Keratinocyte (primary cell): ENCODE measurements around the gene KRTAP12-3. TPM values are rescaled to one million over a fixed set of nuclear protein-coding genes. Genes with fewer than 3 reads are reported as not detected.
"Not testable (repeated sequence)": the region's sequence is repeated elsewhere in the genome, so short reads cannot be mapped to it uniquely, and the experiment has no call there.

Experiments
- DNase-seq: peaks from one replicate; pipeline ENCODE4 v3.0.0-alpha.2; 2011; ENCODE audit warnings: low read depth, missing footprints, low spot score
- FAIRE-seq: peaks from 2 replicates; lab custom pipeline; 2011; peaks lifted over from hg19 to GRCh38; lab: Jason Lieb, UNC
- H2AFZ ChIP-seq: 2 replicates; pipeline ENCODE4 v1.6.0; 2012; ENCODE audit warnings: low read length, control low read depth, inconsistent platforms; ENCODE audit not compliant: control insufficient read depth
- H3K27ac ChIP-seq: 2 replicates; pipeline ENCODE4 v1.5.1; 2011; ENCODE audit warnings: low read length; ENCODE audit not compliant: control insufficient read depth, insufficient read depth
- H3K27me3 ChIP-seq: 3 replicates; pipeline ENCODE4 v1.6.0; 2011; ENCODE audit warnings: low read length; ENCODE audit not compliant: control insufficient read depth, insufficient read depth; ENCODE audit errors: extremely low read depth
- H3K36me3 ChIP-seq, 2 experiments: 2 replicates in 1 of 2; 3 replicates in 1 of 2; pipeline ENCODE4 v1.5.1; 2011; ENCODE audit warnings: low read length in 2 of 2, mild to moderate bottlenecking in 1 of 2; ENCODE audit not compliant: control insufficient read depth in 2 of 2, insufficient read depth in 2 of 2; ENCODE audit errors: extremely low read depth in 1 of 2
- H3K4me1 ChIP-seq: 3 replicates; pipeline ENCODE4 v1.5.1; 2011; ENCODE audit warnings: low read length; ENCODE audit not compliant: control insufficient read depth, insufficient read depth; ENCODE audit errors: extremely low read depth
- H3K4me2 ChIP-seq: 3 replicates; pipeline ENCODE4 v1.6.0; 2011; ENCODE audit warnings: low read depth, low read length; ENCODE audit not compliant: control insufficient read depth, insufficient read depth; ENCODE audit errors: extremely low read depth
- H3K4me3 ChIP-seq, 3 experiments: fragments of 200-600 bp in 1 of 3; sonication (generic) in 1 of 3; 2 replicates in 2 of 3; 3 replicates in 1 of 3; pipeline ENCODE4 v1.5.1; 2011 to 2016; ENCODE audit warnings: low read length in 3 of 3, mild to moderate bottlenecking in 3 of 3, control low read depth in 2 of 3, inconsistent platforms in 1 of 3, low read depth in 1 of 3, mixed read lengths in 1 of 3, mixed run types in 1 of 3, moderate library complexity in 1 of 3; ENCODE audit not compliant: control insufficient read depth in 2 of 3, insufficient read depth in 2 of 3; ENCODE audit errors: extremely low read depth in 1 of 3
- H3K79me2 ChIP-seq: 2 replicates; pipeline ENCODE4 v1.6.0; 2012; ENCODE audit warnings: low read length; ENCODE audit not compliant: control insufficient read depth, insufficient read depth
- H3K9ac ChIP-seq: 3 replicates; pipeline ENCODE4 v1.6.0; 2011; ENCODE audit warnings: low read length; ENCODE audit not compliant: control insufficient read depth, insufficient read depth; ENCODE audit errors: extremely low read depth
- H3K9me1 ChIP-seq: 3 replicates; pipeline ENCODE4 v1.6.0; 2011; ENCODE audit warnings: low read length; ENCODE audit not compliant: control insufficient read depth, insufficient read depth; ENCODE audit errors: extremely low read depth
- H3K9me3 ChIP-seq: 2 replicates; pipeline ENCODE4 v1.5.1; 2012; ENCODE audit warnings: low read depth, low read length; ENCODE audit not compliant: control insufficient read depth
- H4K20me1 ChIP-seq: 3 replicates; pipeline ENCODE4 v1.6.0; 2011; ENCODE audit warnings: low read length; ENCODE audit not compliant: control insufficient read depth, insufficient read depth; ENCODE audit errors: extremely low read depth
- EZH2 ChIP-seq: IDR thresholded peaks from one replicate; pipeline ENCODE4 v1.6.1; 2012; ENCODE audit warnings: inconsistent platforms, mild to moderate bottlenecking, low read length, moderate library complexity
- dilution Hi-C: fragments of 300-500 bp; cut with MboI; formaldehyde crosslinking; loops from one replicate; pipeline ENCODE4 v1.7.0; 2020; ENCODE audit warnings: low sequenced_read_pairs; ENCODE audit not compliant: extremely low pct_ligation_motif_present
- polyA plus RNA-seq, 5 experiments: library from polyadenylated mRNA; depleted of rRNA in 3 of 5; stranded (reverse) in 3 of 5; stranded (forward) in 1 of 5; unstranded in 1 of 5; fragments of >200 nt; gene quantifications; 1 replicate in 1 of 5; 2 replicates in 3 of 5; 3 replicates in 1 of 5; pipeline versions ENCODE4 v1.2.1 to v1.2.3, GENCODE V29; 2011 to 2012; ENCODE audit warnings: missing spikeins in 2 of 5, low read depth in 1 of 5, low replicate concordance in 1 of 5
- TF ChIP-seq, protein P1 (sequence below), 3 experiments: IDR thresholded peaks in 1 of 3; conservative IDR thresholded peaks in 1 of 3; optimal IDR thresholded peaks in 1 of 3; 2 replicates in 2 of 3; 3 replicates in 1 of 3; pipeline versions ENCODE3 to v1.5.1; 2011; ENCODE audit warnings: low read length in 3 of 3, mild to moderate bottlenecking in 3 of 3, moderate library complexity in 2 of 3, control low read depth in 1 of 3, inconsistent platforms in 1 of 3; ENCODE audit not compliant: insufficient read depth in 2 of 3; ENCODE audit errors: extremely low read depth in 1 of 3

Gene KRTAP12-3
- polyA plus RNA-seq, 1 donor (not counting 4 experiments of a cell fraction or from before 2014, with no cell fraction given): not detected

DNA sequence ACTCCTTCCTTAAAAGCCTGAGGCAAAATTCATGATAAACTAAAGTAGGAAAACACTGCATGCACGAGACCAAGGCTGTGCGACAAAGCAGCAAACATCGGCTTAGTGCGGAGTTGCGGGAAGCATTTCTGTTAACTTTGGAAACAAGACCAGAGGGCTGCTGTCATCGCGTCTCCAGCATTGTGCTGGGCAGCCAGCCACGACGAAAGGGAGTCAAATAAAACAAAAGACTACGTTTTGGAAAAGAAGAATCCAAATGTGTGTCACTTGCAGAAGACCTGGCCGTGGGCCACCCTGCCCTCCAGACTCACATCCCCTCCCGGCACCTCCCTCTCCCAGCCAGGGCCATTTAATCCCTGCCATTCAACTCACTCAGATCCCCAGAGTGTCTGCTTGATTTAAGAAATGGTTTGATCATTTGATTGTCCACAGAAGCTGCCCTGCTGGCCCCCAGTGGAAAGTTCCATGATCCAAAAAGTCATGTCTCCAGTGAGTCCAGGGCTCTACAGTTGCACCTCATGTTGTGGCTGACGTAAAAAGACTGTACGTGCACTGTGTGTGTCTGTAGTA is 13.9 kb upstream of the KRTAP12-3 start:
- no peaks in the 10 kb centered on the region for H4K20me1 ChIP-seq
- H3K79me2 ChIP-seq: no peaks in the 10 kb centered on the region
- H3K4me3 ChIP-seq: no peak overlapping the region
- no peak overlapping the region for H3K27ac ChIP-seq
- DNase-seq (no peak), FAIRE-seq (no peak)
- H3K9ac ChIP-seq: no peak overlapping the region
- TF ChIP-seq EZH2: no peak
- TF ChIP-seq, protein P1, sequence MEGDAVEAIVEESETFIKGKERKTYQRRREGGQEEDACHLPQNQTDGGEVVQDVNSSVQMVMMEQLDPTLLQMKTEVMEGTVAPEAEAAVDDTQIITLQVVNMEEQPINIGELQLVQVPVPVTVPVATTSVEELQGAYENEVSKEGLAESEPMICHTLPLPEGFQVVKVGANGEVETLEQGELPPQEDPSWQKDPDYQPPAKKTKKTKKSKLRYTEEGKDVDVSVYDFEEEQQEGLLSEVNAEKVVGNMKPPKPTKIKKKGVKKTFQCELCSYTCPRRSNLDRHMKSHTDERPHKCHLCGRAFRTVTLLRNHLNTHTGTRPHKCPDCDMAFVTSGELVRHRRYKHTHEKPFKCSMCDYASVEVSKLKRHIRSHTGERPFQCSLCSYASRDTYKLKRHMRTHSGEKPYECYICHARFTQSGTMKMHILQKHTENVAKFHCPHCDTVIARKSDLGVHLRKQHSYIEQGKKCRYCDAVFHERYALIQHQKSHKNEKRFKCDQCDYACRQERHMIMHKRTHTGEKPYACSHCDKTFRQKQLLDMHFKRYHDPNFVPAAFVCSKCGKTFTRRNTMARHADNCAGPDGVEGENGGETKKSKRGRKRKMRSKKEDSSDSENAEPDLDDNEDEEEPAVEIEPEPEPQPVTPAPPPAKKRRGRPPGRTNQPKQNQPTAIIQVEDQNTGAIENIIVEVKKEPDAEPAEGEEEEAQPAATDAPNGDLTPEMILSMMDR (optimal IDR thresholded peaks at IDR 0.05 in 1 of 3, IDR thresholded peaks at IDR 0.05 in 1 of 3, conservative IDR thresholded peaks at IDR 0.05 in 1 of 3; ENCODE audit: extremely low read depth in 1 of 3, insufficient read depth in 2 of 3, low read length in 3 of 3): no peak
- no peaks in the 10 kb centered on the region for H3K4me1 ChIP-seq
- no peak overlapping the region for H2AFZ ChIP-seq
- dilution Hi-C loops: no loop called here
- no peak overlapping the region for H3K4me2 ChIP-seq
- H3K36me3 ChIP-seq: no peaks in the 10 kb centered on the region
- no peaks in the 10 kb centered on the region for H3K27me3 ChIP-seq
- no peaks in the 10 kb centered on the region for H3K9me1 ChIP-seq
- H3K9me3 ChIP-seq: peaks cover 1% of the 10 kb centered on the region

DNA sequence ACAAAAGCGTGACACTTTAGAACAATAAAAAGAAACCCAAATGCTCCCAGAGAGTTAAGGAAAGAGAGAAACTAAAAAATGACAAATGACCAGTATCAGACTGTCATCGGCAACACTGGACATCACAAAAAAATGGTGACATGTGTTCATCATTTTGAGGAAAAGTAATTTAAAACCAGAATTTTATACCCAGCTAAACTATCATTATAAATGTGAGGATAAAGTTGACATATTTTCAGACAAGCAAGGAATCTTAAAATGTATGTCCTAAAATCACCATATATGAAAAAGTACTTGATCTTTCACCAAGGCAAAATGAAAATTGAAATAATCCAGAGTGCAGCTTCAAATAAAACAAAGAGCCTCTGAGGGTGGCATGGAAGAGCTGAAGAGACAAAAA is 12.9 kb upstream of the KRTAP12-3 start:
- no peaks in the 10 kb centered on the region for H3K79me2 ChIP-seq
- H3K27ac ChIP-seq: no peak overlapping the region
- no peaks in the 10 kb centered on the region for H4K20me1 ChIP-seq
- H3K36me3 ChIP-seq: no peaks in the 10 kb centered on the region
- dilution Hi-C loops: no loop called here
- FAIRE-seq (no peak), DNase-seq (no peak)
- TF ChIP-seq, protein P1 (optimal IDR thresholded peaks at IDR 0.05 in 1 of 3, IDR thresholded peaks at IDR 0.05 in 1 of 3, conservative IDR thresholded peaks at IDR 0.05 in 1 of 3; ENCODE audit: extremely low read depth in 1 of 3, insufficient read depth in 2 of 3, low read length in 3 of 3): no peak
- no peak for TF ChIP-seq EZH2
- H3K9me3 ChIP-seq: peaks cover 1% of the 10 kb centered on the region
- H3K4me2 ChIP-seq: no peak overlapping the region
- no peaks in the 10 kb centered on the region for H3K27me3 ChIP-seq
- no peak overlapping the region for H3K4me3 ChIP-seq
- H2AFZ ChIP-seq: no peak overlapping the region
- H3K4me1 ChIP-seq: no peaks in the 10 kb centered on the region
- no peaks in the 10 kb centered on the region for H3K9me1 ChIP-seq
- no peak overlapping the region for H3K9ac ChIP-seq

DNA sequence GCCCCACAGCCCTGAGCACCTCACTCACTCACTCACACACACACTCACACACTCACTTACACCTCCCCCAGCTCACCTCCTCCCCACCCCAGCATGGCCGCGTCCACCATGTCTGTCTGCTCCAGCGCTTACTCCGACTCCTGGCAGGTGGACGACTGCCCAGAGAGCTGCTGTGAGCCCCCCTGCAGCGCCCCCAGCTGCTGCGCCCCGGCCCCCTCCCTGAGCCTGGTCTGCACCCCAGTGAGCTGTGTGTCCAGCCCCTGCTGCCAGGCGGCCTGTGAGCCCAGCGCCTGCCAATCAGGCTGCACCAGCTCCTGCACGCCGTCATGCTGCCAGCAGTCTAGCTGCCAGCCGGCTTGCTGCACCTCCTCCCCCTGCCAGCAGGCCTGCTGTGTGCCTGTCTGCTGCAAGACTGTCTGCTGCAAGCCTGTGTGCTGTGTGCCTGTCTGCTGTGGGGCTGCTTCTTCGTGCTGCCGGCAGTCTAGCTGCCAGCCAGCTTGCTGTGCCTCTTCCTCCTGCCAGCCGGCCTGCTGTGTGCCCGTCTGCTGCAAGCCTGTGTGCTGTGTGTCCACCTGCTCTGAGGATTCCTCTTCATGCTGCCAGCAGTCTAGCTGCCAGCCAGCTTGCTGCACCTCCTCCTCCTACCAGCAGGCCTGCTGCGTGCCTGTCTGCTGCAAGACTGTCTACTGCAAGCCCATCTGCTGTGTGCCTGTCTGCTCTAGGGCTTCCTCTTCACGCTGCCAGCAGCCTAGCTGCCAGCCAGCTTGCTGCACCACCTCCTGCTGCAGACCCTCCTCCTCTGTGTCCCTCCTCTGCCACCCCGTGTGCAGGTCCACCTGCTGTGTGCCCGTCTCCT is 11.1 kb upstream of the KRTAP12-3 start, which contains the start of gene KRTAP10-11:
Gene KRTAP10-11, plus strand, starts transcription at position 49 of the 856 bp plus-strand sequence. Its CDS starts 45 bp downstream, at position 94.
- H3K4me1 ChIP-seq, H4K20me1 ChIP-seq, DNase-seq, H2AFZ ChIP-seq, FAIRE-seq, dilution Hi-C loops, H3K4me2 ChIP-seq, H3K4me3 ChIP-seq, H3K9me3 ChIP-seq, H3K79me2 ChIP-seq, H3K9ac ChIP-seq, H3K27ac ChIP-seq, H3K36me3 ChIP-seq, H3K27me3 ChIP-seq, H3K9me1 ChIP-seq: not testable (repeated sequence)
